Measurements from ENCODE around the gene LIX1. TPM values are rescaled to one million over a fixed set of nuclear protein-coding genes. Genes with fewer than 3 reads are reported as not detected.
"Not testable (repeated sequence)": the region's sequence is repeated elsewhere in the genome, so short reads cannot be mapped to it uniquely, and the experiment has no call there.

The LIX1 gene
- total RNA-seq, 4 donors from 2014 or later: 0.13 to 0.48 TPM; not detected in 2

DNA sequence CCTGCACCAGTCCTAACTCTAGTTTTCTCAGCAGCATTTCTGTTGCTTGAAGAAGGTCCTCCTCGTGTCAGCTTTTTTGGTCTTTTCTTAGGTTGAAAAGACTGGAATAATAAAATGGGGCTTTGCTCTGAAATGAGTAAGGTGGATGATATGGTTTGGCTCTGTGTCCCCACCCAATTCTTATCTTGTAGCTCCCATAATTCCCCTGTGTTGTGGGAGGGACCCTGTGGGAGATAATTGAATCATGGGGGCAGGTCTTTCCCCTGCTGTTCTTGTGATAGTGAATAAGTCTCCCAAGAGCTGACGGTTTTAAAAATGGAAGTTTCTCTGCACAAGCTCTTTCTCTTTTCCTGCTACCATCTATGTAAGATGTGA, 53.6 kb downstream of the LIX1 start:
- Histone ChIP-seq H3K27ac (no peak overlapping the region), H3K9me3 (no peaks in the 10 kb centered on the region), H3K27me3 (peaks cover 4% of the 10 kb centered on the region), H3K4me3 (no peak overlapping the region), H3K36me3 (no peaks in the 10 kb centered on the region), H3K4me1 (no peaks in the 10 kb centered on the region)
- WGBS: 94% methylated on average over 2 of the region's 2 CpGs
- TF ChIP-seq POLR2A (IDR thresholded peaks at IDR 0.05) (no peak), POLR2AphosphoS5 (IDR thresholded peaks at IDR 0.05) (no peak), EP300 (IDR thresholded peaks at IDR 0.05) (no peak), CTCF (IDR thresholded peaks at IDR 0.05) (no peak)
- DNase-seq (ENCODE audit: low spot score in 2 of 2): no peak

GRCh38 chr5:97087138-97087537, 55.3 kb downstream of the LIX1 start:
- Histone ChIP-seq H3K27ac (no peak overlapping the region), H3K36me3 (no peaks in the 10 kb centered on the region), H3K27me3 (peaks cover 4% of the 10 kb centered on the region), H3K9me3 (no peaks in the 10 kb centered on the region), H3K4me1 (no peaks in the 10 kb centered on the region), H3K4me3 (no peak overlapping the region)
- no peak for TF ChIP-seq POLR2AphosphoS5 (IDR thresholded peaks at IDR 0.05)
- no peak for TF ChIP-seq EP300 (IDR thresholded peaks at IDR 0.05)
- TF ChIP-seq POLR2A (IDR thresholded peaks at IDR 0.05): no peak
- TF ChIP-seq CTCF (IDR thresholded peaks at IDR 0.05): no peak
- WGBS: 78% methylated on average over 4 of the region's 4 CpGs
- DNase-seq (ENCODE audit: low spot score in 2 of 2): no peak

DNA sequence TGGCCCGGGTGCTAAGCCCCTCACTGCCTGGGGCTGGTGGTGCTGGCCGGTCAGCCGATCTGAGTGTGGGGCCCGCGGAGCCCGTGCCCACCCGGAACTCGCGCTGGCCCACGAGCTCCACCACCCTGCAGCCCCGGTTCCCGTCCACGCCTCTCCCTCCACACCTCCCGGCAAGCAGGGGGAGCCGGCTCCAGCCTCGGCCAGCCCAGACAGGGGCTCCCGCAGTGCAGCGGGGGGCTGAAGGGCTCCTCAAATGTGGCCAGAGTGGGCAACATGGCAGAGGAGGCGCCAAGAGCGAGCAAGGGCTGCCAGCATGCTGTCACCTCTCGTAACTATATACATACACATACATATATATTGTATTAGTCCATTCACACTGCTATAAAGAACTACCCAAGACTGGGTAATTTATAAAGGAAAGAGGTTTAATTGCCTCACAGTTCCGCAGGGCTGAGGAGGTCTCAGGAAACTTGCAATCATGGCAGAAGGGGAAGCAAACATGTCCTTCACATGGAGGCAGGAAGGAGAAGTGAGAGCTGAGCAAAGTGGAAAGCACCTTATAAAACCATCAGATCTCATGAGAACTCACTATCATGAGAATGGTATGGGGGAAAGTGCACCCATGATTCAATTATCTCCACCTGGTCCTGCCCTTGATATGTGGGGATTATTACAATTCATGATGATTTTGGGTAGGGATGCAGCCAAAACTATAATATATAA, 56.8 kb downstream of the LIX1 start:
- Histone ChIP-seq H3K36me3 (no peaks in the 10 kb centered on the region), H3K9me3 (no peaks in the 10 kb centered on the region), H3K27me3 (no peaks in the 10 kb centered on the region), H3K27ac (no peak overlapping the region), H3K4me3 (no peak overlapping the region), H3K4me1 (no peaks in the 10 kb centered on the region)
- WGBS: 98% methylated on average over 16 of the region's 22 CpGs
- DNase-seq (ENCODE audit: low spot score in 2 of 2): no peak
- no peak for TF ChIP-seq POLR2A (IDR thresholded peaks at IDR 0.05)
- TF ChIP-seq POLR2AphosphoS5 (IDR thresholded peaks at IDR 0.05): no peak
- TF ChIP-seq CTCF (IDR thresholded peaks at IDR 0.05): no peak
- no peak for TF ChIP-seq EP300 (IDR thresholded peaks at IDR 0.05)

GRCh38 chr5:97084782-97085458, 57.5 kb downstream of the LIX1 start:
- not testable (repeated sequence) for H3K36me3 ChIP-seq; DNase-seq (ENCODE audit: low spot score in 2 of 2); H3K27ac ChIP-seq; H3K4me3 ChIP-seq; H3K4me1 ChIP-seq; H3K9me3 ChIP-seq; H3K27me3 ChIP-seq
- WGBS: 96% methylated on average over 4 of the region's 21 CpGs

DNA sequence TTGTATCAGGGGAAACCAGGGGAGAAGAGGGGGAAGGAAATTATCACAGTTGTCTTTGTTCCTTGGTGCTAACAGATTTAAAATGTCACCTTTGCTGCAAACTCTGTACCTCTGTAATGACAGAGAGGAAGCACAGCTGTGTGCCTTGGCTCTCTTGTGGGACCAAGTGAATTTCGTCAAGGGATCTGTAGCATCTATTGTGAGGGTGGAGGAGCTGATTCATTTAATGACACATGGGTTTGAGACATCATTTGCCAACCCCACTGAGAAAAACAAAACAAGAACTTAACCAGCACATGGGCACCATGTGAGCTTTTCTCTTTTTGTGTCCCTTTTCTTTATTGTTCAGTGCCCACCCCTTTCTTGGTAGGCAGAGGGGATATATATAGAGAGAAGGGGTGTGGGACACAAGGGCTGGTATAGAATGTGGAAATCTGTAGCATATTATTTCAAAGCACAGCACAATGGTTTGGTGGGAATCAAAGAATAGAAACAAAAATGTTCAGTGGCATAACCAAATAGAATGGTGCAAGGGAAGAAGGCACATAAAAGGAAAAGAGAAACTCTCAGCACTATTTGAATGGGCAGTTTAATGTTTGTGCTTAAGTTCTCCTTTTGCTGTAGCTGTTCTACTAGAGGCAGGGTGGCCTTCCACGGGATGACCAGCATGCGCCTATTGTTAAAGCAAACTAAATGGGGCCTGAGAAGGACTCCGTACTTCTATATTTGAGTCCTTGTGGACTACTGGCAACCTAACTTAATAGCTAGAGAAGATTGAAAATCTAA, 63.3 kb downstream of the LIX1 start:
- no peak overlapping the region for H3K27ac ChIP-seq
- H3K9me3 ChIP-seq: no peaks in the 10 kb centered on the region
- H3K4me3 ChIP-seq: no peak overlapping the region
- no peak for TF ChIP-seq POLR2A (IDR thresholded peaks at IDR 0.05)
- no peak for TF ChIP-seq POLR2AphosphoS5 (IDR thresholded peaks at IDR 0.05)
- no peak for TF ChIP-seq EP300 (IDR thresholded peaks at IDR 0.05)
- no peak for DNase-seq (ENCODE audit: low spot score in 2 of 2)
- 83% methylated on average over 4 of the region's 4 CpGs for WGBS
- H3K4me1 ChIP-seq: no peaks in the 10 kb centered on the region
- H3K36me3 ChIP-seq: no peaks in the 10 kb centered on the region
- no peaks in the 10 kb centered on the region for H3K27me3 ChIP-seq

- DNase-seq (ENCODE audit: low spot score in 2 of 2): no peak
- H3K27ac ChIP-seq: no peak overlapping the region
- 83% methylated on average over 4 of the region's 4 CpGs for WGBS
Measured at GRCh38 chr5:97077246-97077645, 65.2 kb downstream of the LIX1 start.

More at GRCh38 chr5:97077246-97077645, 65.2 kb downstream of the LIX1 start:
- TF ChIP-seq POLR2AphosphoS5 (IDR thresholded peaks at IDR 0.05) (no peak), CTCF (IDR thresholded peaks at IDR 0.05) (no peak), EP300 (IDR thresholded peaks at IDR 0.05) (no peak), POLR2A (IDR thresholded peaks at IDR 0.05) (no peak)
- H3K4me3 ChIP-seq: no peak overlapping the region
- no peaks in the 10 kb centered on the region for H3K9me3 ChIP-seq
- H3K36me3 ChIP-seq: no peaks in the 10 kb centered on the region
- no peaks in the 10 kb centered on the region for H3K27me3 ChIP-seq
- no peaks in the 10 kb centered on the region for H3K4me1 ChIP-seq
